C4-2B (cell line): Measurements from ENCODE around the gene GAST.

Experiments used
- ZFX ChIP-seq: fragments of 450-650 bp; IDR thresholded peaks from 2 replicates; pipeline ENCODE4 v1.6.1; 2017
- TF ChIP-seq, protein P1 (sequence below): fragments of 450-650 bp; conservative IDR thresholded peaks from 2 replicates; pipeline ENCODE4 v1.5.1; 2017; ENCODE audit warnings: mild to moderate bottlenecking

DNA sequence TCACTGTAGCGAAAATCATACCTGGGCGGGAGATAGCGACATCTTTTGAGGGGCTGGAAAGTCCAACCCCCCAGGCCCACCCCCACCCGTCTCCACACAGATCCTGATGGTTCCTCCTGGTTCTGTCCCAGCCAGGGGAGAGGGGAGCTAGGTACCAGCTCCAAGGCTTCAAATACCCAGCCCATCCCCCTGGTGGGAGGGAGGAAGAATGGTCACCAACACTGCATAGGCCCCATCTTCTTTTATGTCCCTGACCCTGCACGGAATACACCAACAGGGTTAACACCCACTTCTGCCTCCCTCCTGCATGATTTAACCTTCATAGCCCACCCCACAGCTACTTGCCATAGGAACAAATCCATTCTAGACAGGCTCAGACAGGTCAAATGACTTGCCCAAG lies 13.0 kb downstream of the GAST start:
- TF ChIP-seq, protein P1, sequence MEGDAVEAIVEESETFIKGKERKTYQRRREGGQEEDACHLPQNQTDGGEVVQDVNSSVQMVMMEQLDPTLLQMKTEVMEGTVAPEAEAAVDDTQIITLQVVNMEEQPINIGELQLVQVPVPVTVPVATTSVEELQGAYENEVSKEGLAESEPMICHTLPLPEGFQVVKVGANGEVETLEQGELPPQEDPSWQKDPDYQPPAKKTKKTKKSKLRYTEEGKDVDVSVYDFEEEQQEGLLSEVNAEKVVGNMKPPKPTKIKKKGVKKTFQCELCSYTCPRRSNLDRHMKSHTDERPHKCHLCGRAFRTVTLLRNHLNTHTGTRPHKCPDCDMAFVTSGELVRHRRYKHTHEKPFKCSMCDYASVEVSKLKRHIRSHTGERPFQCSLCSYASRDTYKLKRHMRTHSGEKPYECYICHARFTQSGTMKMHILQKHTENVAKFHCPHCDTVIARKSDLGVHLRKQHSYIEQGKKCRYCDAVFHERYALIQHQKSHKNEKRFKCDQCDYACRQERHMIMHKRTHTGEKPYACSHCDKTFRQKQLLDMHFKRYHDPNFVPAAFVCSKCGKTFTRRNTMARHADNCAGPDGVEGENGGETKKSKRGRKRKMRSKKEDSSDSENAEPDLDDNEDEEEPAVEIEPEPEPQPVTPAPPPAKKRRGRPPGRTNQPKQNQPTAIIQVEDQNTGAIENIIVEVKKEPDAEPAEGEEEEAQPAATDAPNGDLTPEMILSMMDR = no peak
- no peak for TF ChIP-seq ZFX
